ENCODE results near the gene LLPH.

Gene LLPH

GRCh38 chr12:66087365-66087943 is 43.1 kb downstream of the LLPH start:
- Mint-ChIP-seq H3K27ac (no peak overlapping the region), H3K36me3 (ENCODE audit: low read depth) (no peaks in the 10 kb centered on the region), H3K4me1 (ENCODE audit: low read depth) (no peaks in the 10 kb centered on the region), H3K4me3 (no peak overlapping the region), H3K27me3 (ENCODE audit: low read depth) (peaks cover 28% of the 10 kb centered on the region), H3K9me3 (no peaks in the 10 kb centered on the region)

GRCh38 chr12:66085998-66086397 is 44.6 kb downstream of the LLPH start:
- Mint-ChIP-seq H3K4me3 (no peak overlapping the region), H3K27me3 (ENCODE audit: low read depth) (peaks cover 28% of the 10 kb centered on the region)

DNA sequence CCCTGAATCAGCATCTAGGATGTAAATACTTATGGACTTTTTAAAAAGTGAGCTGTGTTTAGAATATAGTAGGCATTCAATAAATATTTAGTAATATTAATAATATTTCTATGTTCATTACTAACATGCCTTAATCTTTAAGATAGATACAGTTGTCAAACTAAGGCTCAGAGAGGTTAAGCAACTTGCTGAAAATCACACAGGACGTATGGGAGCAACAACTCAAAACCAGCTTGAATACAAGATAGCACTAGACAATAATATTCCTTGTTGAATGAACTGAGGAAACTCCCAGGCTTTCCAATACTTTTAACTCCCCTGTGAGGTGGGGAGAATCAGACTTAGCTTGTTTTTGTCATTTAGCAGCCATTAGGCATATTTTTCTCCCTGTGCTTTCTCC is 45.3 kb downstream of the LLPH start:
- Mint-ChIP-seq H3K27me3 (ENCODE audit: low read depth) (peaks cover 26% of the 10 kb centered on the region), H3K27ac (no peak overlapping the region), H3K4me1 (ENCODE audit: low read depth) (no peaks in the 10 kb centered on the region), H3K4me3 (no peak overlapping the region), H3K36me3 (ENCODE audit: low read depth) (no peaks in the 10 kb centered on the region), H3K9me3 (no peaks in the 10 kb centered on the region)

More at GRCh38 chr12:66085998-66086397, 44.6 kb downstream of the LLPH start:
- H3K4me1 Mint-ChIP-seq (ENCODE audit: low read depth) = no peaks in the 10 kb centered on the region
- H3K27ac Mint-ChIP-seq = no peak overlapping the region
- no peaks in the 10 kb centered on the region for H3K36me3 Mint-ChIP-seq (ENCODE audit: low read depth)
- H3K9me3 Mint-ChIP-seq = no peaks in the 10 kb centered on the region

GRCh38 chr12:66083766-66084165 is 46.8 kb downstream of the LLPH start:
- H3K4me1 Mint-ChIP-seq (ENCODE audit: low read depth) = no peaks in the 10 kb centered on the region
- no peak overlapping the region for H3K4me3 Mint-ChIP-seq
- no peaks in the 10 kb centered on the region for H3K36me3 Mint-ChIP-seq (ENCODE audit: low read depth)
- H3K27ac Mint-ChIP-seq = no peak overlapping the region
- no peaks in the 10 kb centered on the region for H3K9me3 Mint-ChIP-seq
- peaks cover 27% of the 10 kb centered on the region for H3K27me3 Mint-ChIP-seq (ENCODE audit: low read depth)

DNA sequence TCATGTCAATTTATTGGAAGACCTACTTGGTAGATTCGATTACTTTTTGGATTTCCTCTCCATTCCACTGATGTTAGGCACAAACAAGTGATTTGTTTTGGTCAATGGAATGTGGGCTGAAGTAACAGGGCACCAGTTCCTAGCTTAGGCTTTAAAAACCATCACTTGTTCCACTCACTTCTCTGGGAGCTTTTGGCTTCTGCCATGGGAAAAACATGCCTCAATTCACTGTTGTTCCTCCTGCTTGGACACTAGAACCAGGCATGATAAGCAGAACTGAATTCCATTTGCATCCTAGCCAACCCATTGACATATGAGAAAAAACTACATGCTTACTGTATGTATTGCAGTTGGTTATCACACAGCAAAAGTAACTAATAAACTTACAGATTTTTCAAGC is 47.8 kb downstream of the LLPH start:
- Mint-ChIP-seq H3K36me3 (ENCODE audit: low read depth) (no peaks in the 10 kb centered on the region), H3K9me3 (no peaks in the 10 kb centered on the region), H3K4me1 (ENCODE audit: low read depth) (no peaks in the 10 kb centered on the region), H3K27ac (no peak overlapping the region), H3K27me3 (ENCODE audit: low read depth) (peaks cover 27% of the 10 kb centered on the region), H3K4me3 (no peak overlapping the region)

DNA sequence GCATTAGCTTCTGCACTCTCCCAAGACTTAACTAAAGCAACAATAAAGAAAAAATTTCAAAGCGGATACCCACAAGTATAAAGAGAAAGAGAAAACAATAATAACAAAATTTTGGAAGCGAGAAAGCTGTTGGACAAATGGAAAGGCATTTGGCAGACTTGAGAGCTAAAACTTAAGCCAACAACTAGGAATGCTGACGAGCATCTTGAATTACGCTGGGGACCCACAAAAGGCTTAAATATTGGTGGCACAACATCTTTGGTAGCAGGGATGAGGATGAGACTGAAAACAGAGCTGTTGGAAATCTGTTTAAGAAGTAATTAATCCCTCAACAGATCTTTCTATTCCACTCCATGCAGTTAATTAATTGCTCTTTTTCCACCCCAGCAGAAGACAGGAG is 49.8 kb downstream of the LLPH start:
- H3K27me3 Mint-ChIP-seq (ENCODE audit: low read depth) = peaks cover 18% of the 10 kb centered on the region
- H3K9me3 Mint-ChIP-seq = no peaks in the 10 kb centered on the region
- H3K27ac Mint-ChIP-seq = no peak overlapping the region
- no peaks in the 10 kb centered on the region for H3K36me3 Mint-ChIP-seq (ENCODE audit: low read depth)
- H3K4me3 Mint-ChIP-seq = no peak overlapping the region
- no peaks in the 10 kb centered on the region for H3K4me1 Mint-ChIP-seq (ENCODE audit: low read depth)

DNA sequence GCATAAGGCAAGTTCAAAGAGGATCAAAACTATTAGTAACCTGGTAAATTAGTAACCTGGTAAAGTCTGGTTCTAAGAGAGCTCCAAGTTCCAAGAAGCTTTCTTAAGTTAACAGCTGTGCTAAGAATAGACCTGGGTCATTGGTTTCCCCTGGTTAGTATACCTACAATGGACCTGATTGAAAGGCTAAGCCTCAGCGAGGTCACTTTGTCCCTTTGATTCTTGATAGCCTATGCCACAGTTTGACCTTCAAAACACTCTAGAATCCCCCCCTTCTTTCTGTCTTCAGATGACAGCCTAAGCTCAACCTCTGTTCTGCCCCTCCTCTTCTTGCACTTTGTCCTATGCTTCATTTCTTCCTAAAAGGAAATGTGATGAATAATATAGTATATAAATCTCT is 53.0 kb downstream of the LLPH start:
- Mint-ChIP-seq H3K4me3 (no peak overlapping the region), H3K27me3 (ENCODE audit: low read depth) (peaks cover 16% of the 10 kb centered on the region), H3K36me3 (ENCODE audit: low read depth) (no peaks in the 10 kb centered on the region), H3K27ac (no peak overlapping the region), H3K4me1 (ENCODE audit: low read depth) (no peaks in the 10 kb centered on the region), H3K9me3 (no peaks in the 10 kb centered on the region)

GRCh38 chr12:66074561-66074960 is 56.0 kb downstream of the LLPH start:
- H3K27ac Mint-ChIP-seq = no peak overlapping the region
- no peaks in the 10 kb centered on the region for H3K36me3 Mint-ChIP-seq (ENCODE audit: low read depth)
- no peaks in the 10 kb centered on the region for H3K9me3 Mint-ChIP-seq
- H3K4me1 Mint-ChIP-seq (ENCODE audit: low read depth) = no peaks in the 10 kb centered on the region
- peaks cover 14% of the 10 kb centered on the region for H3K27me3 Mint-ChIP-seq (ENCODE audit: low read depth)
- H3K4me3 Mint-ChIP-seq = no peak overlapping the region

DNA sequence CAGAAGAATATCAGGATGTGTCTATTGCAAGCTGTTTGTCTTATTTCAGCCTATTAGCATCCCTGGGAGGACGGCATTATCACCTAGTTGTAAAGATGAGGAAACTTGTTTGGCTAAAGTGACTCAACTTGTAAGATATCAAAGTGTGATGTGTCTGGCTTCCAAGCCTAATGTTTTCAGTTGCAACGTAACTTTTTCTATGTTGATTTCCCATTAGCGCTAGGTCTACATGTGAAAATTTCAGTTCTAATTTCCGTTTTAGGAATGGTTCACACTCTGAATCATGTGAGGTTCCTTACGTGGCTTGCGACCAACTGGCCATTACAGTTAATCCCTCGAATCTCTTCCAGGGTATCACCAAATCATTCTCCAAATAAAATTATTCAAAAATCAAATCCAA is 58.0 kb downstream of the LLPH start:
- no peak overlapping the region for H3K4me3 Mint-ChIP-seq
- no peak overlapping the region for H3K27ac Mint-ChIP-seq

DNA sequence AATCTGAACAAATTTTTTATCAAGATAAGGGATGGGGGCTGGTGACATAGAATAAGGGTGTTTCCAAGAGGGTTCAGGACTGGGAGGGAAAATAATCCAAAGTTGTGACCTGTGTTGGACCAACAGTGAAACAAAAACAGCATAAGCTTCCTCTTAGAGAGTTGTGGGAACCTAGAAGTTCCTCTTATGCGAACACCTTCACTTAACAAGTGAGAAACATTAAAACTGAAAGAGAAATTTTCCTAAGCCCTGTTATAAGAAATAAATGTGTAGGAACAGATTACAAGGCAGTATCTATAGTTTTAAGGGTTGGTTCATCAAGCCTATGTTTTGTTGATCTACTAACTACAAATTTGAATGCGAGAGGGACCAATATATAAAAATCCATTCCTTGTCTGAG is 58.4 kb downstream of the LLPH start:
- peaks cover 13% of the 10 kb centered on the region for H3K27me3 Mint-ChIP-seq (ENCODE audit: low read depth)
- H3K36me3 Mint-ChIP-seq (ENCODE audit: low read depth) = no peaks in the 10 kb centered on the region
- H3K9me3 Mint-ChIP-seq = no peaks in the 10 kb centered on the region
- no peak overlapping the region for H3K4me3 Mint-ChIP-seq
- no peak overlapping the region for H3K27ac Mint-ChIP-seq
- no peaks in the 10 kb centered on the region for H3K4me1 Mint-ChIP-seq (ENCODE audit: low read depth)

More for the DNA sequence above, 58.0 kb downstream of the LLPH start:
- Mint-ChIP-seq H3K36me3 (ENCODE audit: low read depth) (no peaks in the 10 kb centered on the region), H3K9me3 (no peaks in the 10 kb centered on the region), H3K27me3 (ENCODE audit: low read depth) (peaks cover 11% of the 10 kb centered on the region), H3K4me1 (ENCODE audit: low read depth) (no peaks in the 10 kb centered on the region)

- Mint-ChIP-seq H3K4me1 (ENCODE audit: low read depth) (no peaks in the 10 kb centered on the region), H3K27me3 (ENCODE audit: low read depth) (peaks cover 19% of the 10 kb centered on the region), H3K27ac (no peak overlapping the region), H3K36me3 (ENCODE audit: low read depth) (no peaks in the 10 kb centered on the region), H3K9me3 (no peaks in the 10 kb centered on the region), H3K4me3 (no peak overlapping the region)
These were observed 59.0 kb downstream of the LLPH start for GRCh38 chr12:66071549-66071948.

DNA sequence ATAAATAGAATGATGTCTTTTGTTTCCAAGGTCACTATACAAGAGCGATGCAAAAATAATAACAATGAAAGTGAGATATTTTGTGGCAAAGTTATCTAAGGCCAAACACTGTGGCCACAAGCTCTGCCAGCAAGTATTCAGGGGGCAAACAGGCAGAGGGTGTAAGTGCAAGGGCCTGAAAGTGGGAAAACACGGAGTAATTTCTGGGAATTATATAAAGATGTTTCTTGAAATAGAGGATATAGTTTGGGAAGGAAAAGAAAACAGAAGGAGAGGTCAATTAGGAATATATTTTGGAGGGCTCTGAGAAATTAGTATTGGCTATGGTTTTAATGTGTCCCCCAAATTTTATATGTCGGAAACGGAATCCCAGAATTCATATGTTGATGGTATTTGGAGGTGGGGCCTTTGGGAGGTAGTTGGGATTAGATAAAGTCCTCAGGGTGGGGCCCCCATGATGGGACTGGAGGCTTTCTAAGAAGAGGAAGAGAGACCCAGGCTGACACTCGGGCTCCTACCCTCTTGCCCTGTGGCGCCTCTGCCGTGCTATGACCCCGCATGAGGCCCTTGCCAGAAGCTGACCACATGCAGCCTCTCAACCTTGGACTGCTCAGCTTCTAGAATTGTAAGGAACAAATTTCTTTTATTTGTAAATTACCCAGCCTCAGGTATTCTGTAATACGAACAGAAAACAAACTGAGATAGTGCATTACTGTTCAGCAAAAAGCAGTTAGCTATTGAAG is 60.0 kb downstream of the LLPH start:
- H3K9me3 Mint-ChIP-seq = no peaks in the 10 kb centered on the region
- no peak overlapping the region for H3K4me3 Mint-ChIP-seq
- no peak overlapping the region for H3K27ac Mint-ChIP-seq
- no peaks in the 10 kb centered on the region for H3K36me3 Mint-ChIP-seq (ENCODE audit: low read depth)
- H3K4me1 Mint-ChIP-seq (ENCODE audit: low read depth) = no peaks in the 10 kb centered on the region
- H3K27me3 Mint-ChIP-seq (ENCODE audit: low read depth) = peaks cover 29% of the 10 kb centered on the region

- Mint-ChIP-seq H3K9me3 (no peaks in the 10 kb centered on the region), H3K27ac (no peak overlapping the region), H3K36me3 (ENCODE audit: low read depth) (no peaks in the 10 kb centered on the region), H3K4me1 (ENCODE audit: low read depth) (no peaks in the 10 kb centered on the region), H3K27me3 (ENCODE audit: low read depth) (peaks cover 30% of the 10 kb centered on the region), H3K4me3 (no peak overlapping the region)
These were observed 63.5 kb downstream of the LLPH start for GRCh38 chr12:66066929-66067523.
